Tibial nerve (tissue), 4 donors: ENCODE results near the gene ZSWIM9. TPM values are rescaled to one million over a fixed set of nuclear protein-coding genes. Genes with fewer than 3 reads are reported as not detected.
"Not testable (repeated sequence)": the region's sequence is repeated elsewhere in the genome, so short reads cannot be mapped to it uniquely, and the experiment has no call there.

Source experiments
- DNase-seq, 2 donors: peaks; one replicate each; pipeline ENCODE4 v3.0.0-alpha.2; 2019; ENCODE audit warnings: low spot score in 2 of 2
- H3K27ac ChIP-seq, 4 donors: fragments of 200-600 bp; sonication (generic) in 3 of 4; one replicate each; pipeline ENCODE4 v1.5.1; 2017 to 2019; ENCODE audit warnings: mild to moderate bottlenecking in 1 of 4
- H3K27me3 ChIP-seq, 2 donors: fragments of 200-600 bp; sonication (generic) in 1 of 2; one replicate each; pipeline versions ENCODE4 v1.5.1 to v1.6.0; 2017 to 2019
- H3K36me3 ChIP-seq, 3 donors: fragments of 200-600 bp; sonication (generic); one replicate each; pipeline ENCODE4 v1.5.1; 2018 to 2019
- H3K4me1 ChIP-seq, 4 donors: fragments of 200-600 bp; sonication (generic) in 3 of 4; one replicate each; pipeline ENCODE4 v1.5.1; 2017 to 2019
- H3K4me3 ChIP-seq, 4 donors: fragments of 200-600 bp; sonication (generic) in 3 of 4; one replicate each; pipeline ENCODE4 v1.5.1; 2017 to 2019; ENCODE audit warnings: mild to moderate bottlenecking in 1 of 4, moderate library complexity in 1 of 4
- H3K9me3 ChIP-seq, 4 donors: fragments of 200-600 bp; sonication (generic) in 3 of 4; one replicate each; pipeline ENCODE4 v1.5.1; 2017 to 2019
- EP300 ChIP-seq, 2 donors: sonication (generic); formaldehyde crosslinking; IDR thresholded peaks; one replicate each; pipeline ENCODE4 v1.6.1; 2017; ENCODE audit warnings: antibody characterized with exemption in 2 of 2, mild to moderate bottlenecking in 1 of 2
- POLR2A ChIP-seq, 2 donors: fragments of 450-650 bp; IDR thresholded peaks; one replicate each; pipeline ENCODE4 v1.6.1; 2017; ENCODE audit warnings: antibody characterized with exemption in 2 of 2, mild to moderate bottlenecking in 2 of 2, moderate library complexity in 2 of 2
- WGBS, 2 donors: methylation state at CpG; one replicate each; pipeline ENCODE4 v1.1.5; 2018; 5-methylcytosine and 5-hydroxymethylcytosine counted together
- total RNA-seq, 4 donors: library from RNA; depleted of rRNA; stranded (reverse); fragments of >200 nt; gene quantifications; one replicate each; pipeline ENCODE4 v1.1.0, GENCODE V29; 2016
- TF ChIP-seq, protein P1 (sequence below), 5 experiments: fragments of 200-600 bp in 3 of 5; fragments of 450-650 bp in 2 of 5; sonication (generic) in 3 of 5; IDR thresholded peaks; one replicate each; pipeline ENCODE4 v1.5.1; 2016 to 2019; ENCODE audit warnings: antibody characterized with exemption in 5 of 5, mild to moderate bottlenecking in 3 of 5, moderate library complexity in 2 of 5

Gene ZSWIM9
- total RNA-seq, 4 donors from 2014 or later: 5.9 to 8.4 (median 6.8) TPM

- WGBS, 2 donors: 96 to 97% methylated on average over 9 of the region's 9 CpGs
- TF ChIP-seq POLR2A (IDR thresholded peaks at IDR 0.05) (no peak), EP300 (IDR thresholded peaks at IDR 0.05) (no peak)
- TF ChIP-seq, protein P1, sequence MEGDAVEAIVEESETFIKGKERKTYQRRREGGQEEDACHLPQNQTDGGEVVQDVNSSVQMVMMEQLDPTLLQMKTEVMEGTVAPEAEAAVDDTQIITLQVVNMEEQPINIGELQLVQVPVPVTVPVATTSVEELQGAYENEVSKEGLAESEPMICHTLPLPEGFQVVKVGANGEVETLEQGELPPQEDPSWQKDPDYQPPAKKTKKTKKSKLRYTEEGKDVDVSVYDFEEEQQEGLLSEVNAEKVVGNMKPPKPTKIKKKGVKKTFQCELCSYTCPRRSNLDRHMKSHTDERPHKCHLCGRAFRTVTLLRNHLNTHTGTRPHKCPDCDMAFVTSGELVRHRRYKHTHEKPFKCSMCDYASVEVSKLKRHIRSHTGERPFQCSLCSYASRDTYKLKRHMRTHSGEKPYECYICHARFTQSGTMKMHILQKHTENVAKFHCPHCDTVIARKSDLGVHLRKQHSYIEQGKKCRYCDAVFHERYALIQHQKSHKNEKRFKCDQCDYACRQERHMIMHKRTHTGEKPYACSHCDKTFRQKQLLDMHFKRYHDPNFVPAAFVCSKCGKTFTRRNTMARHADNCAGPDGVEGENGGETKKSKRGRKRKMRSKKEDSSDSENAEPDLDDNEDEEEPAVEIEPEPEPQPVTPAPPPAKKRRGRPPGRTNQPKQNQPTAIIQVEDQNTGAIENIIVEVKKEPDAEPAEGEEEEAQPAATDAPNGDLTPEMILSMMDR (IDR thresholded peaks at IDR 0.05): no peak
- Histone ChIP-seq H3K4me1 (no peaks in the 10 kb centered on the region), H3K36me3 (peaks cover 0 to 67% (median 6%) of the 10 kb centered on the region in 3 donors), H3K27ac (no peak overlapping the region), H3K4me3 (no peak overlapping the region), H3K9me3 (no peaks in the 10 kb centered on the region), H3K27me3 (no peaks in the 10 kb centered on the region)
- DNase-seq: no peak
Measured at GRCh38 chr19:48239582-48240141, 69.2 kb downstream of the ZSWIM9 start.

DNA sequence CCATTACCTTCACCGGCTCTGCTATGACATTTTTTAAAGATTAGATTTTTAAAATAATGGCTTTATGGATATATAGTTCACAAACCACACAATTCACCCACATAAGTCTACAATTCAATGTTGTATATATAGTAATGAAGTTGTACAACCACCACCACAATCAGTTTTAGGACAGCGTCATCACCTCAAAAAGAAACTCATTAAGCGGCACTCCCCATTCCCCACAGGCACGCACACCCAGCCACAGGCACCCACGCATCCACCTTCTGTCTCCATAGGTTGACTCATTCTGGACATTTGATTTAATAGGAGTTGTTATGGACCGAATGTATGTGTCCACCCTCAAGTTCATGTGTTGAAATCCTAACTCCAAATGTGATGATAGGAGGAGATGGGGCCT lies 71.3 kb downstream of the ZSWIM9 start:
- 93 to 94% methylated on average over 6 of the region's 6 CpGs for WGBS, 2 donors
- H3K4me1 ChIP-seq, H3K9me3 ChIP-seq, H3K27ac ChIP-seq, H3K27me3 ChIP-seq, H3K4me3 ChIP-seq, DNase-seq: not testable (repeated sequence)
- peaks cover 0 to 67% (median 6%) of the 10 kb centered on the region in 3 donors for H3K36me3 ChIP-seq

DNA sequence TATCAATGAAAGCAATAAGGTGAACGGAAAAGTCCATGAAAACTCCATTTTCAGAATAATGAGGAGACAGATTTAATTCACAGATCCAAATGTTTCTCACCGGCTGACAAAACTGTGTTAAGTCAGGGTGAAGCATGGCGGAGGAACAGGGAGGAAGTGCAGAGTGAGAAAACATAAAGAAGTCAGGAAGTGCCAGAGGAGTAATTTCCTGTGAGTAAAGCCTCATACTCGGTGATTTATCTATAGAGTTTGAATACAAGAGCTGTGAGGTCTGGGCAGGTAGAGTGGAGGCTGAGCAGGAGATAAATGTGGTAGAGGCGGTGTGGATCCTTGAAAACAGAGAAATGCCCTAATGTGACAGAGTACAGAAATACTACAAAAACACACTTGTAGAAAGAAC lies 73.8 kb downstream of the ZSWIM9 start:
- TF ChIP-seq EP300 (IDR thresholded peaks at IDR 0.05) (no peak), POLR2A (IDR thresholded peaks at IDR 0.05) (no peak)
- TF ChIP-seq, protein P1 (IDR thresholded peaks at IDR 0.05): no peak
- 61 to 66% methylated on average over 5 of the region's 5 CpGs for WGBS, 2 donors
- Histone ChIP-seq H3K27ac (peak overlapping the region in 3 of 4 donors; percentile 17 to 28 (median 19)), H3K4me3 (no peak overlapping the region), H3K27me3 (no peaks in the 10 kb centered on the region), H3K4me1 (no peaks in the 10 kb centered on the region), H3K9me3 (no peaks in the 10 kb centered on the region), H3K36me3 (peaks cover 0 to 57% (median 0%) of the 10 kb centered on the region in 3 donors)
- no peak for DNase-seq

DNA sequence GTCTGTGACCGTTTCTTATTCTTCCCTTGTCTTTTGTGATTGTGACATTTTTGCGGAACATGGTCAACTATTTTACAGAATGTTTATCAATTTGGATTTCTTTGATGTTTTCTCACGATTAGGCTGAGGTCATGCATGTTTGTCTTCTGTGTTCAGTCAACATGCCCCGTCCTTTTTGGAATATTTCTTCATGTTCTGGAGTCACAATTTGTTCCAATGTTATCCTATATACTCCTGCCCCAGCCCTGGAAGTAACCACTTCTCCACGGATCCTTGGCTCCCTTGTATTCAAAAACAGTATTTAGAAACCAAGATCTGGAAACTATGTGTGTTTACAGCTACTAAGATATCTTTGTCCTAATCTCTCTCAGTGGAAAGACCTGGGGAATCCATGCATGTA lies 75.6 kb downstream of the ZSWIM9 start:
- Histone ChIP-seq H3K27me3 (no peaks in the 10 kb centered on the region), H3K4me3 (no peak overlapping the region), H3K4me1 (peaks cover 0 to 7% (median 0%) of the 10 kb centered on the region in 4 donors), H3K9me3 (no peaks in the 10 kb centered on the region), H3K36me3 (peaks cover 0 to 44% (median 0%) of the 10 kb centered on the region in 3 donors), H3K27ac (no peak overlapping the region)
- TF ChIP-seq POLR2A (IDR thresholded peaks at IDR 0.05): no peak
- TF ChIP-seq, protein P1 (IDR thresholded peaks at IDR 0.05): no peak
- no peak for TF ChIP-seq EP300 (IDR thresholded peaks at IDR 0.05)
- WGBS, 2 donors: 55 to 63% methylated on average over 5 of the region's 5 CpGs
- DNase-seq: no peak

GRCh38 chr19:48247212-48247611 lies 76.7 kb downstream of the ZSWIM9 start:
- Histone ChIP-seq H3K9me3 (no peaks in the 10 kb centered on the region), H3K36me3 (peaks cover 0 to 36% (median 0%) of the 10 kb centered on the region in 3 donors), H3K27ac (no peak overlapping the region), H3K4me3 (no peak overlapping the region), H3K27me3 (no peaks in the 10 kb centered on the region), H3K4me1 (peaks cover 0 to 11% (median 0%) of the 10 kb centered on the region in 4 donors)
- DNase-seq: no peak
- TF ChIP-seq EP300 (IDR thresholded peaks at IDR 0.05) (no peak), POLR2A (IDR thresholded peaks at IDR 0.05) (no peak)
- TF ChIP-seq, protein P1 (IDR thresholded peaks at IDR 0.05): no peak
- WGBS, 2 donors: 92 to 95% methylated on average over 3 of the region's 3 CpGs

Other genes starting within 250 kb of the ZSWIM9 start
- gene BSPH1, start 178.5 kb upstream of the ZSWIM9 start, total RNA-seq: not detected
- not detected for gene ELSPBP1, start 176.0 kb upstream of the ZSWIM9 start, total RNA-seq
- not detected for gene CABP5, start 126.6 kb upstream of the ZSWIM9 start, total RNA-seq
- 10 to 100 TPM in 3 of 4 donors, 1 to 10 TPM in 1; 4.6 to 21.0 (median 12.4) TPM for gene PLA2G4C, start 59.9 kb upstream of the ZSWIM9 start, total RNA-seq
- 10 to 100 TPM in 1 of 4 donors, 1 to 10 TPM in 3; 6.1 to 21.9 (median 6.7) TPM for gene LIG1, start 336 bp upstream of the ZSWIM9 start, total RNA-seq
- 10 to 100 TPM; 33.7 to 54.0 (median 38.8) TPM for gene CARD8, start 85.2 kb downstream of the ZSWIM9 start, total RNA-seq
- gene ZNF114, start 99.4 kb downstream of the ZSWIM9 start, total RNA-seq: under 1 TPM in 1 of 4 donors, not detected in 3; 0.21 TPM
- 10 to 100 TPM; 22.2 to 52.5 (median 33.3) TPM for gene EMP3, start 154.9 kb downstream of the ZSWIM9 start, total RNA-seq
- 10 to 100 TPM in 2 of 4 donors, 1 to 10 TPM in 2; 8.3 to 14.4 (median 10.2) TPM for gene TMEM143, start 193.3 kb downstream of the ZSWIM9 start, total RNA-seq
- gene SYNGR4, start 193.7 kb downstream of the ZSWIM9 start, total RNA-seq: not detected
- 10 to 100 TPM; 51.3 to 78.6 (median 65.8) TPM for gene KDELR1, start 220.9 kb downstream of the ZSWIM9 start, total RNA-seq
- under 1 TPM; 0.42 to 0.90 (median 0.51) TPM for gene GRIN2D, start 223.0 kb downstream of the ZSWIM9 start, total RNA-seq